GM19328 (cell line): Measurements from ENCODE around the gene NLRP5.
"Not testable (repeated sequence)": the region's sequence is repeated elsewhere in the genome, so short reads cannot be mapped to it uniquely, and the experiment has no call there.

Experiments
- ATAC-seq: cut with Tn5 transposase; IDR thresholded peaks from one replicate; pipeline ENCODE4 v1.9.1; 2021; ENCODE audit warnings: mild to moderate bottlenecking, moderate library complexity; ENCODE audit not compliant: unreplicated experiment

The NLRP5 gene

DNA sequence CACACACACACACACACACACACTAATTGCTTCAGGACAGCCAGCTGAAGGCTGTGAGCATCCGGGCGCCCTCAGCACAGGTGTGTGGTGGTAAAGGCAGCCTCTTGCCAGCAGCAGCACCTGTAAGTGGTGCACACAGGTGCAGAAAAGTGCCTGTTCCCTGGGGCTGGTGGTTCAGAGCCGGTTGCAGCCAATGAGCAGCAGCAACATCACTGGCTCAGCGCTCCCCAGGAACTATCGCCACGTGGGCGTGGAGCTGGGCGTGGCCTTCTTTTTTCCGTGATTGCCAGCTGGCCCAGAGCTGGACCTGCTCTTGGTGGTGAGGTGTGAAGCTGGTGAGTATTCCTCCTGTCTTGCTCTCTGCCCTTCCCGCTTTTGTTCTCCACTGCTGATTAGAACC is at the start of gene NLRP5:
Gene NLRP5, plus strand, starts transcription at position 289 of the 400 bp plus-strand sequence.
- no peak for ATAC-seq

DNA sequence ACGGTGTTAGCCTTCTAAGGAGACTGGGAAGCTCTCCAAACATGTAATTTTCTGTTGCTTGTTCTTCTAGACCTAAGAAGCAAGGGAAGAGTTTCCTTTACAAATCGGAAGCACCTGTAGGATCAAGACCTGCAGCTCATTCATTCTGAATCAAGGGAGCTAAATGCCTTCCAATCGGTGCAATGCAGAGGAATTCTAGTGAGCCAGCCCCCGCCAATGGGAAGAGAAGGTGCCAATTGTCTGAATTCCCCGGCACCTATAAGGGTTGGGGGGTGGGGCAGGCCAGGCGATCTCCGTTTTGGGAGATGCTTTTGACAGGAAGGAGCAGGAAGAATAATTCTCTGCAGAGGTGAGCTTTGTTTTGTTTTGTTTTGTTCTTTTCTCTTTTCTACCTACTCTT is 47.4 kb upstream of the NLRP5 start:
- no peak for ATAC-seq

DNA sequence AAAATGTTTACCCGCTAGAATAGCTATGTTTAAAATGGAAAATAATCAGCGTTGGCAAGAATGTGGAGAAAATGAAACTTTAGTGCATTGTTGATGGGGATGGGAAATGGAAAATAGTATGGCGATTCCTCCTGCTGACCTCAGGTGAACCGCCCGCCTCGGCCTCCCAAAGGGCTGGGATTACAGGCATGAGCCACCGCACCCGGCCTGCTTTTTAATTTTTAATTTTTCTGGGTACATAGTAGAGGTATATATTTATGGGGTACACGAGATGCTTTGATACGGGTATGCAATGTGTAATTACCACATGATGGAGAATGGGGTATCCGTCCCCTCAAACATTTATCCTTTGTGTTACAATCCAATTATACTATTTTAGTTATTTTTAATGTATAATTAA is 46.3 kb upstream of the NLRP5 start:
- no peak for ATAC-seq

DNA sequence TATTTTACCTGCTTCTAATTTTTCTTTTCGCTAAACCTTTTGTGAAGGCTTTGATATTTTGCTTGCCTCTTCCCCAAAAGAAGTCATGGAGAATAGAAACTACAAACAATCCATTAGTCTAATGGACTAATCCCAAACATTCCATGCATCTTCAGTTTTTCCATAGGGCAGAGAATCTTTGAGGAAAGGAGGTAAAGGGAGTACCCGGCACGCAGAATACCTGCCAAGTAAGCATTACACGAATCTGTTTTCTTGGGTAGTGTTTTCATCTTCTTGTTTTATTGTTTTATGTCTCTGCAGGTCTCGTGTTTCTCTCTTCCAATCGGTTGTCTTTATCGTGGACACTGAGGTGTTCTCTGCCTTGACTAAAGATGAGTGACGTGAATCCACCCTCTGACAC is 39.0 kb upstream of the NLRP5 start, which contains the start of gene NLRP8:
Gene NLRP8, plus strand, starts transcription at position 301 of the 400 bp plus-strand sequence.
- no peak for ATAC-seq

DNA sequence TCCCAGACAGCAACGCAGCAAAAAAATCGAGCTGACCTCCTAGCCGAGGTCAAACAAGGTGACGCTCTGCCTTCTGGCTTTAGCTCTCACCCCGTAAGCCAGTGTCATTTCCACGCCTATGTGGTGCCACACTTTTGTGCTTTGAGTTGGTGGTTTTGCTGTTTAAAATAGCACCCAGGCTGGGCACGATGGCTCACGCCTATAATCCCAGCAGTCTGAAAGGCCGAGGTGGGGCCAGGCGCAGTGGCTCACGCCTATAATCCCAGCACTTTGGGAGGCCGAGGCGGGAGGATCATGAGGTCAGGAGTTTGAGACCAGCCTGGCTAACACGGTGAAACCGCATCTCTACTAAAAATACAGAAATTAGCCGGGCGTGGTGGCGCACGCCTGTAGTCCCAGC is 36.0 kb upstream of the NLRP5 start:
- not testable (repeated sequence) for ATAC-seq

DNA sequence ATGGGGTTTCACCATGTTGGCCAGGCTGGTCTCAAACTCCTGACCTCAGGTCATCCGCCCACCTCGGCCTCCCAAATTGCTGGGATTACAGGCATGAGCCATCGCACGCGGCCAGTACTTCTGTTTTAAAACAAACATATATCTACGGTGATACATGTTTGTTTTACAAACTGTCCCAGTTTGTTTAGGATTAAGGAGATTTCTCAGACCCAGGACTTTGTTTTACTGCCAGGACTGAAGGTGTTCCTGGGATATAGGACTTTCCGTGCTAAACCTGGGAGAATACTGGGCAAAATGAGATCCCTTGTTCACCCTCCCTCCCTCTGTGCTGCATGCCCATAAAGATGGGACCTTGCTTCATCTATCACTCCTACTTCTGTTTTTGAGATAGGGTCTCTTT is 30.1 kb upstream of the NLRP5 start:
- no peak for ATAC-seq

DNA sequence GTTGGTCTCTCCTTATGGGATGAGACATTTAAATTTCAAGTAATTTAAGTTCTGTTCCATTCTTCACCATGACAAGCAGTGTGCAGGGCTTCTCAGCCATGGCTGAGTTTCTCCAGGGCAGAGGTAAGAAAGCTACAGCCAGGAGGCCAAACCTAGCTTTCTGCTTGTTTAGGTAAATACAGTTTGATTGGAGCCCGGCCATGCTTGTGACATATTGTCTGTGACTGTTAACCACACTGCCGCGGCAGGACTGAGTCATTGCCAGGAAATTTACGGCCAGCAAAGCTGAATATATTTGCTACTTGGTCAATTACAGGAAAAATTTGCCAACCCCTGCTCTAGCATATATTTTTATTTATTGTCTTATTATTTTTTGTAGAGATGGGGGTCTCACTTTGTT is 28.2 kb upstream of the NLRP5 start:
- no peak for ATAC-seq

DNA sequence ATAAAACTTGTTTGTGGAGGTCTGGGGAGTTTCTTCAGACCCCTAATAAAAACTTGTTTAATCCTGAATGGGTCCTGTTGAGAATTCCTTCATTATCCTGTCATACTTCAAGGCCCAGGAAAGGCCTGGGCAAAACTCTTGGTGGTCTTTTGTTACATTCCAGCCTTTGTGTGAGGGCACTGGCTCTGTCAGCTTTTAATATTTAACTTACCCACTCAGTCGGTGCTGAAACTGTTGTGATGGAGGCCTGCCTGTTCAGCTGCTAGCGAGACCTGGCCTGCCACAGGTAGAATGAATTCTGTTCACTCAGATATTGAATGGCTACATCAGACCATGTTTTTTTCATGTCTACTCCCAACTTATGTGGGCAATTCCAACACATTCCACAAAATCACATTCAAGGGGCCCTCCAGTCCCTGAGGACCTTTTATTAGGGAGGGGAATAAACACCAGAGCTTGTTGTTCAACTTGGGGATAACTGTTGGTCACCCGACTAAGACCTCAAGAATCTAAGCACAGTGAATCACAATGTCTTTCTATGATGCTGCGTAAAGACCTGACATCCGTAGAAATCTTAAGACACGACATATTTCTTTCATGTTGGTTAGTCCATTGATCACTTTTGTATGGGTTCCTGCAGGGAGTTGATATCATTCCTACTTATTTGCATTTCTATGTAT is 26.4 kb upstream of the NLRP5 start:
- no peak for ATAC-seq

DNA sequence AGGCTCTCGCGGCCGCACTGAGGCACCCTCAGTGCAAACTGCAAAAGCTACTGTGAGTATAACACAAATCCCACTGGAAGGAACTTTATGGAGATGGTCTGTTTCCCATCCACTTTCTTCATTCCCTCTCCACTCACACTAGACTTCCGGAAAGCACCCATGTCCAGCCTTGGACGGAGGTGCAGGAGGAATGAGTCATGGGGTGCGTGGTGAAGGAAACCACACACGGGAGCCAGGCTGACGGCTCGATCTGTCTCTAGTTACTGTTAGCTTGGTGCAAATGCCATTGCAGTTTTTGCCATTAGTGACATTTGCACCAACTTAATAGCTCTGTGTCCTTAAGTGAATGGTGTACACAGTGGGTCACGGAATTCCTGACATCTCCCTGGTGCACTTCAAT is 24.4 kb upstream of the NLRP5 start:
- no peak for ATAC-seq

DNA sequence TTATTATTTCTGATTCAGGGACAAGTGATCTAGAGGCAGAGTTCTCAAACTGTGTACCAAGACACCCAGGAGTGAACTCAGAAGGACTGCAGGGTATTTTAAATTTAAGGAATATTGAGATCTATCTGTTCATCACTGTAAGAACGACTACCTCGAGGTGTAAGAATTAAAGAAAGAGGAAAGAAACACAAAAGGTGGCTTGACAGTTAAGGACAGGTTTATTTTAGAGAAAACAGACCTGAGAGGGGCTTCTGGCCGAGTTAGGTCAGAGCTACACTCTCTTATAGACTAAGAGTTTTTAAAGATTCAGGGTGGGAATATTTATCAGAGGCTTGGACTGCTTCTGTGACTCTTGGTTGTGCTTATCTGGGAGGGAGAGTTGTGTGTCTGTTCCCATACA is 12.6 kb upstream of the NLRP5 start:
- ATAC-seq, result no peak

DNA sequence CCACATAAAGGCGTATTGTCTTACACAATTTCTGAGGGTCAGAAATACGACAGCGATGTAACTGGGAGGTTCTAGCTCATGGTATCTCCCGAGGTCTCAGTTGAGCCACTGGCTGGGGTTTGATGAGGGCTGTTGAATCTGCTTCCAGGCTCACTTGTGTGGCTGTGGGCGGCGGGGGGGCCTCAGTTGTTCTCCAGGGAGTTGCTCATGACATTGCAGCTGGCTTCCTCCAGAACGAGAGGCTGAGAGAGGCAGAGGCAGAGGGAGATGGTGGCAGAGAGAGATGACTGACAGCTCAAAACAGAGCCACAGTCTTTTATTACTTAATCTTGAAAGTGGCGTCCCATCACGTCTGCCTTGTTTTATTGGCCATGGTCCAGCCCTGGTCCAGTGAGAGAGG is 6.2 kb upstream of the NLRP5 start:
- no peak for ATAC-seq

DNA sequence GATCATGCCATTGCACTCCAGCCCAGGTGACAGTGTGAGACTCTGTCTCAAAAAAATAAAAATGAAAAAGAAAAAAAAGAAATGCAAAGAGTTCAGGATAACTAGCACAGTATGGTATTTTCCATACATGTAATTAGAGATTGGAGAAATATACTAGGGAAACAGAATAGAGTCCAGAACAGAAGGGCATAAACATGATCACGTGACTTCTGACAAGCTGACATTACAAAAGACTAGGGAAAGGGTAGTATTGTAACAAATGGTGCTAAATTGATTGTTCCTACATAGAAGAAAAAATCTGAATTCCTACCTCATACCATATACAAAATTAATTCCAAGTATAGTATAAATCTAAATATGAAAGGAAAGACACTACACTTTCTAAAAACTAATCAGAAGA is 1.3 kb upstream of the NLRP5 start:
- ATAC-seq, result no peak

DNA sequence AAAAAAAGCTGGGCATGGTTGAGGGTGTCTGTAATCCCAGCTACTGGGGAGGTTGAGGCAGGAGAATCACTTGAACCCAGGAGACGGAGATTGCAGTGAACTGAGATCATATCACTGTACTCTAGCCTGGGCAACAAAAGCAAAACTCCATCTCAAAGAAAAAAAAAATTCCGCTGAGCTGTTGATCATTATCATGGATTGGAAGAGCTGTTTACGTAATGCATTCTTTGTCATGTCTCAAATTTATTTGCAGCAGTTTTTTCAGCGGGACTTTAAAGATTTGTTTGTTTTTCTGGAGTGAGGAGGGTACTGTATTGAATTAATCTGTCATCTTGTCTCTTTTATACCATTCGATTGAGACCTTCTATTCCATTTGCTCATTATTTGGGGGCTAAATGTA is 4.3 kb downstream of the NLRP5 start:
- no peak for ATAC-seq

DNA sequence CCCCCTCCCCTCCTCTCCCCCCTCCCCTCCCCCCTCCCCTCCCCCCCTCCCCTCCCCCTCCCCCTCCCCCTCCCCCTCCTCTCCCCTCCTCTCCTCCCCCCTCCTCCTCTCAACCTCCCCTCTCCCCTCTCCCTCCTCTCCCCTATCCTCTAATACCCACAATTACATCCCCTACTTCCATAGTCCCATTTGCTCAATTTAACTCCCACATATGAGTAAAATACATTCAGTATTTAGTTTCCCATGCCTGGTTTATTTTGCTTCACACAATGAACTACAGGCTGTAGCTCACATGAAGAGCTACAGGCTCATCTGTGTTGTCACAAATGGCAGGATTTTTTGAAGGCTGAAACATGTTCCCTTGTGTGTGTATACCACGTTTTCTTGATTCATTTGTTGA is 6.9 kb downstream of the NLRP5 start:
- no peak for ATAC-seq

DNA sequence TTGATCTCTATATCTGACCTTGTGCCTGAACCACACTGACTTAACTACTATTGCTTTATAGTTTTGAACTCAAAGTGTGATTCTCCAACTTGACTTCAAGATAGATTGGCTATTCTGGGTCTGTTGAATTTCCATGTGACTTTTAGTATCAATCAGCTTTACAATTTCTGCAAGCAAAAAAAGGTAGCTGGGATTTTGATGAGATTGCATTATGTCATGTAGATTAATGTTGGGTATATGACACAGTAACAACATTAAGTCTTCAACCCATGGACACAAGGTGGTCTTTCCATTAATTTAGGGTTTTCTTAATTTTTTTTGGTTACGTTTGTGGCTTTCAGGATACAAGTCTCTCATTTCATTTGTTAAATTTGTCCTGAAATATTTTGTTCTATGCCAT is 28.2 kb downstream of the NLRP5 start:
- ATAC-seq, result no peak

DNA sequence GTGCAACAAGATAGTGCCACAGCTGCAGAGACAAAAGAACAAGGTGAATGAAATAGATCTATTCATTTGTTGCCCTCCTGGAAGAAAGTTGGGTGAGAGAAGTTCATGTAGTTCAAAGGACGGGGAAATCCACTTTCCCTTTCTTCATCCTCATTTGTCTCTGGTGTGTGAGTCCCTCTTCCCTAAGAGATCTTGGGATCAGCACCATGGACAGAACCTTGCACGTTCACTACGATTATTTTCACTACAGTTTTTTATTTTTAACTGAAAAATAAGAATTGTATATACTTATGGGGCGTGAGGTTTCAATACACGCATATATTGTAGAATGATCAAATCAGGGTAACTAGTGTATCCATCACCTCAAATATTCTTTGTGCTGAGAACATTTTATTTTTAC is 29.2 kb downstream of the NLRP5 start:
- ATAC-seq, result no peak

DNA sequence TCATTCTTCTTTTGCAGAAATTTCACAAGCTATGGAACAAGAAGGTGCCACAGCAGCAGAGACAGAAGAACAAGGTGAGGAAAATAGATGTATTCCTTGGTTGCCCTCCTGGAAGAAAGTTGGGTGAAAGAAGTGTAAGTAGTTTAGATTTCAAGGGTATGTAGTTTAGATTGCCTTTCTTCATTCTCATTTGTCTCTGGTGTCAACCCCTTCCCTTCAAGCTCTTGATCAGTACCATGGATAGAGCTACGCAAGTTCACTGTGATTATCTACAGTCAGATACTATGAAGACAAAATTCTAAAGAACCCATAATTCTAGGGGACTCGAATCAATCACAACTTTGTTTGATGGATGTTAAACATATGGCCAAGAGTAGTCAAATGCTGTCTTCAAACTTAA is 32.8 kb downstream of the NLRP5 start:
- not testable (repeated sequence) for ATAC-seq

DNA sequence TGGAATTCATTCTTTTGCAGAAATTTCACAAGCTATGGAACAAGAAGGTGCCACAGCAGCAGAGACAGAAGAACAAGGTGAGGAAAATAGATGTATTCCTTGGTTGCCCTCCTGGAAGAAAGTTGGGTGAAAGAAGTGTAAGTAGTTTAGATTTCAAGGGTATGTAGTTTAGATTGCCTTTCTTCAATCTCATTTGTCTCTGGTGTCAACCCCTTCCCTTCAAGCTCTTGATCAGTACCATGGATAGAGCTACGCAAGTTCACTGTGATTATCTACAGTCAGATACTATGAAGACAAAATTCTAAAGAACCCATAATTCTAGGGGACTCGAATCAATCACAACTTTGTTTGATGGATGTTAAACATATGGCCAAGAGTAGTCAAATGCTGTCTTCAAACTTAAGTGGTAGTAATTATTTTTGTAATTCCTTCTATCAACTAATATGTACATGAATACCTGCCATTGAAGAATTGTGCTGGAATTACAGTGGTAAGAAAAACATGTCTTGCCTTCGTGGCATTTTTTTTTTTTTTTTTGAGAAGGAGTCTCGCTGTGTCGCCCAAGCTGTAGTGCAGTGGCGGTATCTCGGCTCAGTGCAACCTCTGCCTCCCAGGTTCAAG is 33.9 kb downstream of the NLRP5 start:
- not testable (repeated sequence) for ATAC-seq

DNA sequence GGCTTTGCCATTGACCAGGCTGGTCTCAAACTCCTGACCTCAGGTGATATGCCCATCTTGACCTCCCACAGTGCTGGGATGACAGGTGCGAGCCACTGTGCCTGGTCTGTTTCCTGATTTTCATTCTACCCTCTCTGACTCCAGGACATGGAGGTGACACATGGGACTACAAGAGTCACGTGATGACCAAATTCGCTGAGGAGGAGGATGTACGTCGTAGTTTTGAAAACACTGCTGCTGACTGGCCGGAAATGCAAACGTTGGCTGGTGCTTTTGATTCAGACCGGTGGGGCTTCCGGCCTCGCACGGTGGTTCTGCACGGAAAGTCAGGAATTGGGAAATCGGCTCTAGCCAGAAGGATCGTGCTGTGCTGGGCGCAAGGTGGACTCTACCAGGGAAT is 40.2 kb downstream of the NLRP5 start:
- ATAC-seq, result no peak

DNA sequence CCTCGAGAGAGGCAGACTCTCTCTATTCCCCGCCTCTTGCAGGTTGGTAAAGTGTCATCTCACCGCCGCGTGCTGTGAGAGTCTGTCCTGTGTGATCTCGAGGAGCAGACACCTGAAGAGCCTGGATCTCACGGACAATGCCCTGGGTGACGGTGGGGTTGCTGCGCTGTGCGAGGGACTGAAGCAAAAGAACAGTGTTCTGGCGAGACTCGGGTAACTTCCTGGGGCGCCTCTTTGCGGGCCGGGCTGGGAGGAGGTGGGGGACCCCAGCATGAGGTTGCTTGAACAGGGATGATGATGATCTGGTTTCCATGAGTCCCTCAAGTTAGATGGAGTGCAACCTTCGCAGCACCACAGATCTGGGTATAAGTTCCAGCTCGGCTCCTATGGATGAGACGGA is 67.0 kb downstream of the NLRP5 start:
- ATAC-seq, result no peak

DNA sequence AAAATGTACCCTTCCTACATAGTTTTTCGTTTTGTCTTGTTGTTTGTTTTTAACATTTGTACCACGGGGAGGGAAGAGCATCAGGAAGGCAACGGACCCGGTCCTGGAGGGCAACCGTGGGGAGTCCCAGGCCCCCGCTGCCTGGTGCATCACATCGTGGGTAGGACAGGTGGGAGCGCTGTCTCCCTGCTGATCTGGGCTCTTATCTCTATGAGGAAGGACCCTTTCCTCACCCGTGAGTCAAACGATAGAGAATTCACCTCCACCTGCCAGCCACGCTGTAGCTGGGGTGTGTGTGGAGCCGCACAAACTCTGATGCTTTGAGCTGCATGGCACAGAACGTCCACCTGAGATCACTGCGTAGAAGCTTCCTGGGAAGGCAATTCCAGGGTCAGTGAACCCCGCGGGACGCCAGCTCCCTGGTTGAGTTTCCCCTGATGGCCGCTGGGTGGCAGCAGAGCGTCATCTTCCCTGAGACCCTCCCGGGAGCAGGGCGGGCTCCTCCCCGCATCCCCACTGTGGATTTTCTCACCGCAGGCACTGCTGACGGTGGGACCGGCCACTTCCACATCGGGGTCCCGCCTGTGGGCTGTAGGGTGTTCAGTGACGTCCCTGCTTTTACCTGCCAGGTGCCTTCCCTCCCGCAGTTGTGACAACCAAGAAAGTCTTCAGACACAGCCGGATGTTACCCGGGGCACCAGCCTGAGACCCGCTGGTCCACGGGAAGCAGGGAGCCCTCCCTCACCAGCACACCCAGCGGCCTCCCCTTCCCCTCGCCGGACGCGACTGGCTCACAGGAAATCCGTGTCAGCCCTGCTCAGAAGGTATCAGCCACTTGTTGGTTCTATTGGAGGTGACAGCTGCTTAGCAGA is 79.8 kb downstream of the NLRP5 start:
- ATAC-seq, result no peak

DNA sequence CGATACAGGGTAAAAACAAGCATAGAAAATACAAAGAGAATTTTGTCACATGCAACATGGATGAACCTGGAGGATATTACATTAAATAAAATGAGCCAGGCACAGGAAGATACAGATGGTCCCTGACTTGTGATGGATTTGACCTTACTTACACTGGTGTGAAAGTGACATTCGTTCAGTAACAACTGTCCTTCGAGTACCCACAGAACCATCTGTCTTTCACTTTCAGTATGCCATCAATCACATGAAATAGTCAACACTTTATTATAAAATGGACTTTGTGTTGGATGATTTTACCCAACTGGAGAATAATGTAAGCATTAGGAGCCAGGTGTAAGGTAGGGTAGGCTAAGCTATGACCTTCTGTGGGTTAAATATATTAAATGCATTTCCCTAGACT is 83.1 kb downstream of the NLRP5 start:
- no peak for ATAC-seq
